PC-3 (cell line): ENCODE measurements around the gene DCAF12. TPM values are rescaled to one million over a fixed set of nuclear protein-coding genes. Genes with fewer than 3 reads are reported as not detected.

Experiments
- ATAC-seq: fragments of 200-7000 bp; cut with Tn5 transposase; 2 replicates; pipeline ENCODE4 v1.9.1; 2020; ENCODE audit warnings: mild to moderate bottlenecking, moderate library complexity
- BruUV-seq: library from RNA; stranded (reverse); fragments of 400-500 nt; replicated peaks from 2 replicates; lab custom pipeline; 2021; lab: Mats Ljungman, UMichigan
- CTCF ChIA-PET: fragments of 300-600 bp; sonication (Branson Sonifier 250); formaldehyde crosslinking; loops from one replicate; lab custom pipeline; 2022; ENCODE audit warnings: antibody characterized with exemption; lab: Charles Lee
- POLR2A ChIA-PET: fragments of 300-600 bp; sonication (Branson Sonifier 250); formaldehyde crosslinking; loops from one replicate; lab custom pipeline; 2022; ENCODE audit warnings: antibody characterized with exemption; ENCODE audit not compliant: unreplicated experiment; lab: Charles Lee
- DNase-seq: peaks from one replicate; pipeline ENCODE4 v3.0.0-alpha.2; 2015
- H2AFZ ChIP-seq: fragments of 300-600 bp; sonication (generic); 2 replicates; pipeline ENCODE4 v1.6.0; 2016; ENCODE audit warnings: antibody characterized with exemption, low read length
- H3F3A ChIP-seq: fragments of 300-600 bp; sonication (generic); one replicate; pipeline ENCODE4 v1.6.0; 2017; ENCODE audit warnings: antibody characterized with exemption, low read length, control low read depth, mild to moderate bottlenecking; ENCODE audit not compliant: unreplicated experiment
- H3K27ac ChIP-seq: fragments of 300-600 bp; sonication (generic); 2 replicates; pipeline ENCODE4 v1.5.1; 2016; ENCODE audit warnings: mild to moderate bottlenecking, low read length
- H3K27me3 ChIP-seq: fragments of 300-600 bp; sonication (generic); 2 replicates; pipeline ENCODE4 v1.6.1; 2016; ENCODE audit warnings: low read length, mixed read lengths
- H3K36me3 ChIP-seq: fragments of 300-600 bp; sonication (generic); 2 replicates; pipeline ENCODE4 v1.6.1; 2016; ENCODE audit warnings: low read depth, mixed run types, low read length, mixed read lengths
- H3K4me1 ChIP-seq: fragments of 300-600 bp; sonication (generic); 2 replicates; pipeline ENCODE4 v1.5.1; 2016; ENCODE audit warnings: low read length; ENCODE audit not compliant: insufficient read depth
- H3K4me2 ChIP-seq: fragments of 300-600 bp; sonication (generic); 2 replicates; pipeline ENCODE4 v1.6.0; 2016; ENCODE audit warnings: low read length
- H3K4me3 ChIP-seq: fragments of 300-600 bp; sonication (generic); 2 replicates; pipeline ENCODE4 v1.5.1; 2016; ENCODE audit warnings: mild to moderate bottlenecking, low read length, mixed read lengths
- H3K79me2 ChIP-seq: fragments of 300-600 bp; sonication (generic); 2 replicates; pipeline ENCODE4 v1.6.1; 2017; ENCODE audit warnings: low read length, mixed read lengths
- H3K9ac ChIP-seq: fragments of 300-600 bp; sonication (generic); 2 replicates; pipeline ENCODE4 v1.6.0; 2016; ENCODE audit warnings: mild to moderate bottlenecking, low read length
- H3K9me2 ChIP-seq: fragments of 300-600 bp; sonication (generic); replicated peaks from 2 replicates; pipeline ENCODE4 v1.6.1; 2016; ENCODE audit warnings: mixed run types, low read length, mixed read lengths
- H3K9me3 ChIP-seq: fragments of 300-600 bp; sonication (generic); 2 replicates; pipeline ENCODE4 v1.6.1; 2016; ENCODE audit warnings: low read length, mixed read lengths
- H4K20me1 ChIP-seq: fragments of 300-600 bp; sonication (generic); 2 replicates; pipeline ENCODE4 v1.6.1; 2016; ENCODE audit warnings: low read length, mixed read lengths
- EZH2 ChIP-seq: fragments of 300-600 bp; sonication (generic); IDR thresholded peaks from one replicate; pipeline ENCODE4 v1.6.1; 2017; ENCODE audit warnings: antibody characterized with exemption, mild to moderate bottlenecking, low read length; ENCODE audit not compliant: unreplicated experiment
- EZH2phosphoT487 ChIP-seq: fragments of 300-600 bp; sonication (generic); IDR thresholded peaks from 2 replicates; pipeline ENCODE4 v1.6.1; 2018; ENCODE audit warnings: mild to moderate bottlenecking, antibody characterized with exemption, low read length, borderline replicate concordance
- intact Hi-C: fragments of 100-400 bp; cut with micrococcal nuclease; formaldehyde crosslinking; loops from 2 replicates; pipeline ENCODE4 v1.9.0; 2023
- total RNA-seq: library from RNA; depleted of rRNA; stranded (reverse); fragments of >200 nt; gene quantifications from 2 replicates; pipeline ENCODE4 v1.2.3, GENCODE V29; 2014
- TF ChIP-seq, protein P1 (sequence below): fragments of 300-600 bp; sonication (generic); conservative IDR thresholded peaks from 2 replicates; pipeline ENCODE4 v1.5.1; 2017; ENCODE audit warnings: antibody characterized with exemption, low read depth, mild to moderate bottlenecking, low read length

Gene DCAF12
- total RNA-seq, 1 experiment from 2014 or later, result 12.9 TPM

DNA sequence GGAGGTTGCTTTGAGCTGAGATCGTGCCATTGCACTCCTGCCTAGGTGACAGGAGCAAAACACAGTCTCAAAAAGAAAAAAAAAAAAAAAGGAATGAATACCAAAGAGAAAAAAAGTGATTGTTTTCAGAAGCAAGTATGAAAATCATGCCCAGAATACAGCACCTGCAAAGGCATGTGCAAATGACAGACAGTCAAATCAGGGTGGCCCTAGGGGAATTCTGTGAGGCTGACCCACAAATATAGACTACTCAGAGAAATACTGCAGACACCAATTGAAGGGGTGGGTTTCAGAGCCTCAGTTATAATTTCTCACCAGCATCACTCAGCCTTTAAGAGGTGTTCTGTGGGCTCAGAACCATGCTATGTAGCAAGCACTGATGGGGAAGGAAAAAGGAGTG lies 28.6 kb downstream of the DCAF12 start:
- DNase-seq, result no peak
- no peaks in the 10 kb centered on the region; the same call in 1 of the 2 replicates for H3K36me3 ChIP-seq
- no peaks in the 10 kb centered on the region for H4K20me1 ChIP-seq
- H2AFZ ChIP-seq, result no peak overlapping the region
- no peaks in the 10 kb centered on the region for H3K4me1 ChIP-seq
- no peak overlapping the region for H3K4me3 ChIP-seq
- no peaks in the 10 kb centered on the region for H3F3A ChIP-seq
- H3K9me2 ChIP-seq, result no peaks in the 10 kb centered on the region
- H3K9me3 ChIP-seq, result no peaks in the 10 kb centered on the region
- no peak overlapping the region for H3K4me2 ChIP-seq
- ChIA-PET CTCF (interaction anchor here (0.6 kb wide), 1 partner anchor 723 kb away, joined by 4 read pairs; no protein-coding TSS in a partner anchor), POLR2A (no interaction called here)
- H3K9ac ChIP-seq, result no peak overlapping the region
- intact Hi-C loops, result no loop called here
- no TSS peak for BruUV-seq
- no peak for TF ChIP-seq EZH2
- TF ChIP-seq, protein P1, sequence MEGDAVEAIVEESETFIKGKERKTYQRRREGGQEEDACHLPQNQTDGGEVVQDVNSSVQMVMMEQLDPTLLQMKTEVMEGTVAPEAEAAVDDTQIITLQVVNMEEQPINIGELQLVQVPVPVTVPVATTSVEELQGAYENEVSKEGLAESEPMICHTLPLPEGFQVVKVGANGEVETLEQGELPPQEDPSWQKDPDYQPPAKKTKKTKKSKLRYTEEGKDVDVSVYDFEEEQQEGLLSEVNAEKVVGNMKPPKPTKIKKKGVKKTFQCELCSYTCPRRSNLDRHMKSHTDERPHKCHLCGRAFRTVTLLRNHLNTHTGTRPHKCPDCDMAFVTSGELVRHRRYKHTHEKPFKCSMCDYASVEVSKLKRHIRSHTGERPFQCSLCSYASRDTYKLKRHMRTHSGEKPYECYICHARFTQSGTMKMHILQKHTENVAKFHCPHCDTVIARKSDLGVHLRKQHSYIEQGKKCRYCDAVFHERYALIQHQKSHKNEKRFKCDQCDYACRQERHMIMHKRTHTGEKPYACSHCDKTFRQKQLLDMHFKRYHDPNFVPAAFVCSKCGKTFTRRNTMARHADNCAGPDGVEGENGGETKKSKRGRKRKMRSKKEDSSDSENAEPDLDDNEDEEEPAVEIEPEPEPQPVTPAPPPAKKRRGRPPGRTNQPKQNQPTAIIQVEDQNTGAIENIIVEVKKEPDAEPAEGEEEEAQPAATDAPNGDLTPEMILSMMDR, result no peak
- no peak for ATAC-seq
- H3K27ac ChIP-seq, result no peak overlapping the region
- H3K79me2 ChIP-seq, result no peaks in the 10 kb centered on the region
- H3K27me3 ChIP-seq, result no peaks in the 10 kb centered on the region

DNA sequence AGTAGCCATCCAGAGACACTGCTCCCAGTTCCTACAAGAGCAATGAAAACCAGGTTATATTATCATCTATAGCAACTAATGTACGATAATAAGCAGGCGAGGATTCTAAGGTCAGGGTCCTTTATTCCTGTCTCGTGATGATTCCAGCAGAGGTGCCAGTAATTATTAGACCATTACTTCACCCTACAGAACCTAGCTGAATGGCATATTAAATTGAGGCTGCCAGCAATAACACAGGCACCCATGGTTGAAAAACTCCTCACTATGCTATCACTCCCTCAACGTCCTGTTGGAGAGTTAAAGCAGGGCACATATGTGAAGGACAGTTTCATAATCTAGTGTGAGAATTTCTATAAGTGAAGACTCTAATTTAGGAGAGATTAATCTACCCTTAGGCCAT lies 29.7 kb downstream of the DCAF12 start:
- POLR2A ChIA-PET, result no interaction called here
- H3K9me2 ChIP-seq, result no peaks in the 10 kb centered on the region
- H3K4me2 ChIP-seq, result no peak overlapping the region
- H3K9ac ChIP-seq, result no peak overlapping the region
- intact Hi-C loops, result no loop called here
- H3K27me3 ChIP-seq, result no peaks in the 10 kb centered on the region
- no peak for ATAC-seq
- BruUV-seq, result no TSS peak
- no peaks in the 10 kb centered on the region; the same call in 1 of the 2 replicates for H3K36me3 ChIP-seq
- H3K79me2 ChIP-seq, result no peaks in the 10 kb centered on the region
- H3F3A ChIP-seq, result no peaks in the 10 kb centered on the region
- no peak for TF ChIP-seq EZH2
- TF ChIP-seq EZH2phosphoT487, result no peak
- TF ChIP-seq, protein P1, result no peak
- H2AFZ ChIP-seq, result no peak overlapping the region
- H3K4me3 ChIP-seq, result no peak overlapping the region
- CTCF ChIA-PET, result no interaction called here
- no peaks in the 10 kb centered on the region for H4K20me1 ChIP-seq
- H3K9me3 ChIP-seq, result no peaks in the 10 kb centered on the region
- no peak for DNase-seq
- no peak overlapping the region for H3K27ac ChIP-seq
- H3K4me1 ChIP-seq, result no peaks in the 10 kb centered on the region

DNA sequence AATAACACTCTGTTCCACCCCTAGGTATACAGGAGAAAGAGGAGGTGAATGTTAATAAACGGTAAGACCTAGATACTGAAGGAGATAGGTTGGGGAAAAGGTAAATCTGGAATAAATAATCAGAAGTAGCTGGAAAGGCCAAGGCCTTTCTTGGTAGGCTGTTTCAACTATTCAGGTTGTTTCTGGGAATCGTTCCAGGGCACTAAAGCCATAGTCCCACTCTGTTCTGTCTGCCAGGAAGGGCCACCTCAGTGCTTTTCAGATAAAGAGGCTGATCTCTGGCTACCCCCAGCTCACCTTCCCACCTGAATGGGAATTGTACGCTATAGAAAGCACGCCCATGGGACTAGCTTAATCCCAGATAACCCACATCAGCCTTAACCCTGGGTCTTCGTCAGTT lies 32.9 kb downstream of the DCAF12 start:
- CTCF ChIA-PET, result no interaction called here

More for the DNA sequence above, 32.9 kb downstream of the DCAF12 start:
- peaks cover under 1% of the 10 kb centered on the region; the same call in 1 of the 2 replicates for H3K36me3 ChIP-seq
- POLR2A ChIA-PET, result no interaction called here
- TF ChIP-seq, protein P1, result no peak
- TF ChIP-seq EZH2 (no peak), EZH2phosphoT487 (no peak)
- no peaks in the 10 kb centered on the region for H3K9me2 ChIP-seq
- no TSS peak for BruUV-seq
- H3K4me3 ChIP-seq, result no peak overlapping the region
- no peak overlapping the region for H3K4me2 ChIP-seq
- no peaks in the 10 kb centered on the region for H3K79me2 ChIP-seq
- no peaks in the 10 kb centered on the region for H3K4me1 ChIP-seq
- no peak overlapping the region for H3K9ac ChIP-seq
- DNase-seq, result no peak
- no peaks in the 10 kb centered on the region for H3K9me3 ChIP-seq
- H4K20me1 ChIP-seq, result no peaks in the 10 kb centered on the region
- H2AFZ ChIP-seq, result no peak overlapping the region
- no peak for ATAC-seq
- H3K27me3 ChIP-seq, result no peaks in the 10 kb centered on the region
- intact Hi-C loops, result no loop called here
- no peak overlapping the region for H3K27ac ChIP-seq
- H3F3A ChIP-seq, result no peaks in the 10 kb centered on the region
